HepG2 (cell line): ENCODE data around the gene NOP58. TPM values are rescaled to one million over a fixed set of nuclear protein-coding genes. Genes with fewer than 3 reads are reported as not detected.

Experiments
- ESRRA ChIP-seq: sonication (generic); formaldehyde crosslinking; IDR thresholded peaks from 2 replicates; pipeline ENCODE4 v1.5.1; 2020; ENCODE audit warnings: mild to moderate bottlenecking, low read depth, missing genetic modification reagents
- FOXA1 ChIP-seq, 2 experiments: fragments of 450-650 bp in 1 of 2; sonication (generic) in 1 of 2; formaldehyde crosslinking in 1 of 2; IDR thresholded peaks; 2 replicates each; pipeline versions ENCODE4 v1.4.0 to v1.6.1; 2016 to 2020; ENCODE audit warnings: missing genetic modification reagents in 1 of 2
- GTF3A ChIP-seq: sonication (generic); formaldehyde crosslinking; conservative IDR thresholded peaks from 2 replicates; pipeline ENCODE4 v1.4.0; 2020; ENCODE audit warnings: mild to moderate bottlenecking, missing genetic modification reagents
- IKZF1 ChIP-seq: fragments of 450-650 bp; IDR thresholded peaks from 2 replicates; pipeline ENCODE4 v1.7.1; 2016
- MEF2D ChIP-seq: sonication (generic); formaldehyde crosslinking; IDR thresholded peaks from 2 replicates; pipeline ENCODE4 v1.5.1; 2020; ENCODE audit warnings: mild to moderate bottlenecking, missing genetic modification reagents
- NFKB2 ChIP-seq: sonication (generic); formaldehyde crosslinking; IDR thresholded peaks from 2 replicates; pipeline ENCODE4 v1.4.0; 2020; ENCODE audit warnings: missing genetic modification reagents, borderline replicate concordance
- NFYC ChIP-seq: IDR thresholded peaks from 2 replicates; pipeline ENCODE4 v1.6.1; 2016; ENCODE audit warnings: missing genetic modification reagents, missing compliant biosample characterization
- NR2F1 ChIP-seq, 2 experiments: fragments of 450-650 bp in 1 of 2; formaldehyde crosslinking in 1 of 2; IDR thresholded peaks; 2 replicates each; pipeline versions ENCODE4 v1.5.0 to v1.6.1; 2016 to 2020; ENCODE audit warnings: mild to moderate bottlenecking in 1 of 2, missing compliant biosample characterization in 1 of 2, missing genetic modification reagents in 1 of 2, moderate library complexity in 1 of 2
- RBFOX2 ChIP-seq: fragments of 200-400 bp; formaldehyde crosslinking; IDR thresholded peaks from 2 replicates; pipeline ENCODE4 v1.6.1; 2017; ENCODE audit warnings: low read depth, mild to moderate bottlenecking, low read length
- SALL2 ChIP-seq: sonication (generic); formaldehyde crosslinking; IDR thresholded peaks from 2 replicates; pipeline ENCODE4 v1.8.1; 2023; ENCODE audit warnings: mild to moderate bottlenecking, missing genetic modification reagents, inconsistent platforms
- ZNF10 ChIP-seq: sonication (generic); formaldehyde crosslinking; IDR thresholded peaks from 2 replicates; pipeline ENCODE4 v1.4.0; 2020; ENCODE audit warnings: mild to moderate bottlenecking, low read depth, missing genetic modification reagents, borderline replicate concordance
- ZNF136 ChIP-seq: sonication (generic); formaldehyde crosslinking; IDR thresholded peaks from 2 replicates; pipeline ENCODE4 v1.8.1; 2022; ENCODE audit warnings: low read depth, mild to moderate bottlenecking, moderate library complexity, missing genetic modification reagents
- ZNF253 ChIP-seq: sonication (generic); formaldehyde crosslinking; IDR thresholded peaks from 2 replicates; pipeline ENCODE4 v1.8.0; 2022; ENCODE audit warnings: mild to moderate bottlenecking, missing genetic modification reagents, borderline replicate concordance
- ZNF460 ChIP-seq: sonication (generic); formaldehyde crosslinking; IDR thresholded peaks from 2 replicates; pipeline ENCODE4 v1.5.1; 2020; ENCODE audit warnings: missing genetic modification reagents, mild to moderate bottlenecking, borderline replicate concordance
- ZNF501 ChIP-seq: sonication (generic); formaldehyde crosslinking; IDR thresholded peaks from 2 replicates; pipeline ENCODE4 v1.5.1; 2020; ENCODE audit warnings: mild to moderate bottlenecking, moderate library complexity, missing genetic modification reagents
- ZNF891 ChIP-seq: sonication (generic); formaldehyde crosslinking; IDR thresholded peaks from 2 replicates; pipeline ENCODE4 v1.5.0; 2020; ENCODE audit warnings: mild to moderate bottlenecking, missing genetic modification reagents
- polyA plus RNA-seq, 8 experiments: library from polyadenylated mRNA; depleted of rRNA in 3 of 8; stranded (reverse) in 7 of 8; unstranded in 1 of 8; fragments of >200 nt; fragmentation: Illumina TruSeq in 4 of 8; extraction: Trizol in 4 of 8; gene quantifications; 2 replicates each; pipeline versions ENCODE4 v1.2.1 to v1.2.3, GENCODE V29; 2011 to 2016; ENCODE audit warnings: low read depth in 4 of 8, missing spikeins in 1 of 8, mixed read lengths in 1 of 8; ENCODE audit not compliant: insufficient read depth in 1 of 8
- total RNA-seq, 5 experiments: library from RNA; depleted of rRNA; stranded (reverse); fragments of >200 nt; fragmentation: Illumina TruSeq; extraction: Trizol; gene quantifications; 2 replicates each; pipeline ENCODE4 v1.2.3, GENCODE V29; 2016; ENCODE audit warnings: low read depth in 1 of 5
- TF ChIP-seq, protein P1 (sequence below): sonication (generic); formaldehyde crosslinking; IDR thresholded peaks from 2 replicates; pipeline ENCODE4 v1.5.0; 2020; ENCODE audit warnings: mild to moderate bottlenecking, missing genetic modification reagents
- TF ChIP-seq, protein P2 (sequence below): IDR thresholded peaks from 2 replicates; pipeline ENCODE4 v1.6.1; 2016; ENCODE audit warnings: mild to moderate bottlenecking, missing biosample characterization, missing genetic modification reagents
- TF ChIP-seq, protein P3 (sequence below): sonication (generic); formaldehyde crosslinking; IDR thresholded peaks from 2 replicates; pipeline ENCODE4 v1.9.0; 2021; ENCODE audit warnings: missing genetic modification reagents, borderline replicate concordance
- TF ChIP-seq, protein P4 (sequence below): sonication (generic); formaldehyde crosslinking; IDR thresholded peaks from 2 replicates; pipeline ENCODE4 v1.5.0; 2020; ENCODE audit warnings: mild to moderate bottlenecking, missing genetic modification reagents

The NOP58 gene
- total and polyA plus RNA-seq, 2 of the 13 experiments (the other 11 are each of a cell fraction or from before 2014, with no cell fraction given), result 74.9 to 203 TPM

DNA sequence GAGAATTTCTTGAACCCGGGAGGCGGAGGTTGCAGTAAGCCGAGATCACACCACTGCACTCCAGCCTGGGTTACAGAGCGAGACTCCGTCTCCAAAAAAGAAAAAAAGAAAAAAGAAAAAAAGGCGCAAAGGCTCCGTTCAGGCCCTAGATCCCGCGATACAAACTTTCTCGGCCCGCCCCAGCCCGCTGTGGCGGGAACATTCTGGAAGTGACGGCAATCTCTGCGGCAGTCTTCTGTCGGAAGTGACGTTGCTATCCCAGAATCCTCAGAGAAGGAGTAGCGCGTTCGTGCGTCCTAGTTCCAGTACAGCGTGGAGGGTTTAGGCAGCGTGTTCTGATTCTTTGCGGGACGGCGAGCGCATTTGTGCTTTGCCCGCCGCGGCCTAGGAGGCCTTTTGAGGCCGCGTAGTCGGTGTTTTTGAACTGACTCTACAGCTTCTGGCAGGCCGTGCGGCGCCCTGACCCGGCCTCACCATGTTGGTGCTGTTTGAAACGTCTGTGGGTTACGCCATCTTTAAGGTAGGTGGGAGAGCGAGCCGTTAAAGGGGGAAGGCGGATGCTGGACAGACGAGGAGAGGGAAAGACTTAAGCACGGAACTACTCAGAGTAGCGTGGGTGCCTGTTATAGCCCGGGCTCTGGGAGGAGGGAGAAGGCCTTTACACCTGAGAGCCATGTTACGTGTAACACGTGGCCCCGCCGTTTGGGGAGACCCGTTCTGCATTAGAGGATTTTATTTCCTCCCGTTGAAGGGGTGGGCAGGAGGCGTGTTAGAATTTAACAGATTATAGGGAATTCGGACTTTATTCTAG, at the start of gene NOP58 (continued):
- peak; percentile 83 for TF ChIP-seq ZNF501 (CRISPR knock-in tag)
- TF ChIP-seq FOXA1 (IDR thresholded peaks at IDR 0.05), result no peak
- no peak for TF ChIP-seq FOXA1 (CRISPR knock-in tag; IDR thresholded peaks at IDR 0.05)
- TF ChIP-seq ZNF136, result peak; percentile 91
- TF ChIP-seq ZNF891 (CRISPR knock-in tag), result peak; percentile 95
- no peak; a peak in 1 of 4 replicates for TF ChIP-seq NR2F1 (CRISPR knock-in tag; IDR thresholded peaks at IDR 0.05)
- TF ChIP-seq ZNF10 (CRISPR knock-in tag), result no peak
- TF ChIP-seq ZNF253, result peak; percentile 86; the same call in 1 of the 2 replicates
- TF ChIP-seq GTF3A (CRISPR knock-in tag), result no peak
- peak; percentile 34; the same call in 1 of the 2 replicates for TF ChIP-seq ESRRA (CRISPR knock-in tag)
- TF ChIP-seq, protein P1, sequence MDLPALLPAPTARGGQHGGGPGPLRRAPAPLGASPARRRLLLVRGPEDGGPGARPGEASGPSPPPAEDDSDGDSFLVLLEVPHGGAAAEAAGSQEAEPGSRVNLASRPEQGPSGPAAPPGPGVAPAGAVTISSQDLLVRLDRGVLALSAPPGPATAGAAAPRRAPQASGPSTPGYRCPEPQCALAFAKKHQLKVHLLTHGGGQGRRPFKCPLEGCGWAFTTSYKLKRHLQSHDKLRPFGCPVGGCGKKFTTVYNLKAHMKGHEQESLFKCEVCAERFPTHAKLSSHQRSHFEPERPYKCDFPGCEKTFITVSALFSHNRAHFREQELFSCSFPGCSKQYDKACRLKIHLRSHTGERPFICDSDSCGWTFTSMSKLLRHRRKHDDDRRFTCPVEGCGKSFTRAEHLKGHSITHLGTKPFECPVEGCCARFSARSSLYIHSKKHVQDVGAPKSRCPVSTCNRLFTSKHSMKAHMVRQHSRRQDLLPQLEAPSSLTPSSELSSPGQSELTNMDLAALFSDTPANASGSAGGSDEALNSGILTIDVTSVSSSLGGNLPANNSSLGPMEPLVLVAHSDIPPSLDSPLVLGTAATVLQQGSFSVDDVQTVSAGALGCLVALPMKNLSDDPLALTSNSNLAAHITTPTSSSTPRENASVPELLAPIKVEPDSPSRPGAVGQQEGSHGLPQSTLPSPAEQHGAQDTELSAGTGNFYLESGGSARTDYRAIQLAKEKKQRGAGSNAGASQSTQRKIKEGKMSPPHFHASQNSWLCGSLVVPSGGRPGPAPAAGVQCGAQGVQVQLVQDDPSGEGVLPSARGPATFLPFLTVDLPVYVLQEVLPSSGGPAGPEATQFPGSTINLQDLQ, result no peak; the same call in 1 of the 2 replicates
- peak; percentile 35; the same call in 1 of the 2 replicates for TF ChIP-seq SALL2 (CRISPR knock-in tag)
- TF ChIP-seq, protein P2, sequence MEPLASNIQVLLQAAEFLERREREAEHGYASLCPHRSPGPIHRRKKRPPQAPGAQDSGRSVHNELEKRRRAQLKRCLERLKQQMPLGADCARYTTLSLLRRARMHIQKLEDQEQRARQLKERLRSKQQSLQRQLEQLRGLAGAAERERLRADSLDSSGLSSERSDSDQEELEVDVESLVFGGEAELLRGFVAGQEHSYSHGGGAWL, result peak; percentile 94; the same call in 1 of the 2 replicates
- TF ChIP-seq ZNF460 (CRISPR knock-in tag), result peak; percentile 14; the same call in 1 of the 2 replicates
- TF ChIP-seq, protein P3, sequence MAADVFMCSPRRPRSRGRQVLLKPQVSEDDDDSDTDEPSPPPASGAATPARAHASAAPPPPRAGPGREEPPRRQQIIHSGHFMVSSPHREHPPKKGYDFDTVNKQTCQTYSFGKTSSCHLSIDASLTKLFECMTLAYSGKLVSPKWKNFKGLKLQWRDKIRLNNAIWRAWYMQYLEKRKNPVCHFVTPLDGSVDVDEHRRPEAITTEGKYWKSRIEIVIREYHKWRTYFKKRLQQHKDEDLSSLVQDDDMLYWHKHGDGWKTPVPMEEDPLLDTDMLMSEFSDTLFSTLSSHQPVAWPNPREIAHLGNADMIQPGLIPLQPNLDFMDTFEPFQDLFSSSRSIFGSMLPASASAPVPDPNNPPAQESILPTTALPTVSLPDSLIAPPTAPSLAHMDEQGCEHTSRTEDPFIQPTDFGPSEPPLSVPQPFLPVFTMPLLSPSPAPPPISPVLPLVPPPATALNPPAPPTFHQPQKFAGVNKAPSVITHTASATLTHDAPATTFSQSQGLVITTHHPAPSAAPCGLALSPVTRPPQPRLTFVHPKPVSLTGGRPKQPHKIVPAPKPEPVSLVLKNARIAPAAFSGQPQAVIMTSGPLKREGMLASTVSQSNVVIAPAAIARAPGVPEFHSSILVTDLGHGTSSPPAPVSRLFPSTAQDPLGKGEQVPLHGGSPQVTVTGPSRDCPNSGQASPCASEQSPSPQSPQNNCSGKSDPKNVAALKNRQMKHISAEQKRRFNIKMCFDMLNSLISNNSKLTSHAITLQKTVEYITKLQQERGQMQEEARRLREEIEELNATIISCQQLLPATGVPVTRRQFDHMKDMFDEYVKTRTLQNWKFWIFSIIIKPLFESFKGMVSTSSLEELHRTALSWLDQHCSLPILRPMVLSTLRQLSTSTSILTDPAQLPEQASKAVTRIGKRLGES (CRISPR knock-in tag), result peak; percentile 14; the same call in 1 of the 2 replicates
- TF ChIP-seq IKZF1, result no peak
- TF ChIP-seq NFYC, result no peak
- TF ChIP-seq RBFOX2, result peak; percentile 92
- TF ChIP-seq, protein P4, sequence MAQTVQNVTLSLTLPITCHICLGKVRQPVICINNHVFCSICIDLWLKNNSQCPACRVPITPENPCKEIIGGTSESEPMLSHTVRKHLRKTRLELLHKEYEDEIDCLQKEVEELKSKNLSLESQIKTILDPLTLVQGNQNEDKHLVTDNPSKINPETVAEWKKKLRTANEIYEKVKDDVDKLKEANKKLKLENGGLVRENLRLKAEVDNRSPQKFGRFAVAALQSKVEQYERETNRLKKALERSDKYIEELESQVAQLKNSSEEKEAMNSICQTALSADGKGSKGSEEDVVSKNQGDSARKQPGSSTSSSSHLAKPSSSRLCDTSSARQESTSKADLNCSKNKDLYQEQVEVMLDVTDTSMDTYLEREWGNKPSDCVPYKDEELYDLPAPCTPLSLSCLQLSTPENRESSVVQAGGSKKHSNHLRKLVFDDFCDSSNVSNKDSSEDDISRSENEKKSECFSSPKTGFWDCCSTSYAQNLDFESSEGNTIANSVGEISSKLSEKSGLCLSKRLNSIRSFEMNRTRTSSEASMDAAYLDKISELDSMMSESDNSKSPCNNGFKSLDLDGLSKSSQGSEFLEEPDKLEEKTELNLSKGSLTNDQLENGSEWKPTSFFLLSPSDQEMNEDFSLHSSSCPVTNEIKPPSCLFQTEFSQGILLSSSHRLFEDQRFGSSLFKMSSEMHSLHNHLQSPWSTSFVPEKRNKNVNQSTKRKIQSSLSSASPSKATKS (CRISPR knock-in tag), result no peak
- TF ChIP-seq MEF2D, result peak; percentile 88
- no peak for TF ChIP-seq NFKB2 (CRISPR knock-in tag)
